Keratinocyte (primary cell): ENCODE data around the gene AMIGO2. TPM values are rescaled to one million over a fixed set of nuclear protein-coding genes. Genes with fewer than 3 reads are reported as not detected.

Experiments
- DNase-seq: peaks from one replicate; pipeline ENCODE4 v3.0.0-alpha.2; 2011; ENCODE audit warnings: low read depth, missing footprints, low spot score
- FAIRE-seq: peaks from 2 replicates; lab custom pipeline; 2011; peaks lifted over from hg19 to GRCh38; lab: Jason Lieb, UNC
- H2AFZ ChIP-seq: 2 replicates; pipeline ENCODE4 v1.6.0; 2012; ENCODE audit warnings: low read length, control low read depth, inconsistent platforms; ENCODE audit not compliant: control insufficient read depth
- H3K27ac ChIP-seq: 2 replicates; pipeline ENCODE4 v1.5.1; 2011; ENCODE audit warnings: low read length; ENCODE audit not compliant: control insufficient read depth, insufficient read depth
- H3K27me3 ChIP-seq: 3 replicates; pipeline ENCODE4 v1.6.0; 2011; ENCODE audit warnings: low read length; ENCODE audit not compliant: control insufficient read depth, insufficient read depth; ENCODE audit errors: extremely low read depth
- H3K36me3 ChIP-seq, 2 experiments: 2 replicates in 1 of 2; 3 replicates in 1 of 2; pipeline ENCODE4 v1.5.1; 2011; ENCODE audit warnings: low read length in 2 of 2, mild to moderate bottlenecking in 1 of 2; ENCODE audit not compliant: control insufficient read depth in 2 of 2, insufficient read depth in 2 of 2; ENCODE audit errors: extremely low read depth in 1 of 2
- H3K4me1 ChIP-seq: 3 replicates; pipeline ENCODE4 v1.5.1; 2011; ENCODE audit warnings: low read length; ENCODE audit not compliant: control insufficient read depth, insufficient read depth; ENCODE audit errors: extremely low read depth
- H3K4me2 ChIP-seq: 3 replicates; pipeline ENCODE4 v1.6.0; 2011; ENCODE audit warnings: low read depth, low read length; ENCODE audit not compliant: control insufficient read depth, insufficient read depth; ENCODE audit errors: extremely low read depth
- H3K4me3 ChIP-seq, 3 experiments: fragments of 200-600 bp in 1 of 3; sonication (generic) in 1 of 3; 2 replicates in 2 of 3; 3 replicates in 1 of 3; pipeline ENCODE4 v1.5.1; 2011 to 2016; ENCODE audit warnings: low read length in 3 of 3, mild to moderate bottlenecking in 3 of 3, control low read depth in 2 of 3, inconsistent platforms in 1 of 3, low read depth in 1 of 3, mixed read lengths in 1 of 3, mixed run types in 1 of 3, moderate library complexity in 1 of 3; ENCODE audit not compliant: control insufficient read depth in 2 of 3, insufficient read depth in 2 of 3; ENCODE audit errors: extremely low read depth in 1 of 3
- H3K79me2 ChIP-seq: 2 replicates; pipeline ENCODE4 v1.6.0; 2012; ENCODE audit warnings: low read length; ENCODE audit not compliant: control insufficient read depth, insufficient read depth
- H3K9ac ChIP-seq: 3 replicates; pipeline ENCODE4 v1.6.0; 2011; ENCODE audit warnings: low read length; ENCODE audit not compliant: control insufficient read depth, insufficient read depth; ENCODE audit errors: extremely low read depth
- H3K9me1 ChIP-seq: 3 replicates; pipeline ENCODE4 v1.6.0; 2011; ENCODE audit warnings: low read length; ENCODE audit not compliant: control insufficient read depth, insufficient read depth; ENCODE audit errors: extremely low read depth
- H3K9me3 ChIP-seq: 2 replicates; pipeline ENCODE4 v1.5.1; 2012; ENCODE audit warnings: low read depth, low read length; ENCODE audit not compliant: control insufficient read depth
- H4K20me1 ChIP-seq: 3 replicates; pipeline ENCODE4 v1.6.0; 2011; ENCODE audit warnings: low read length; ENCODE audit not compliant: control insufficient read depth, insufficient read depth; ENCODE audit errors: extremely low read depth
- CTCF ChIP-seq, 3 experiments: IDR thresholded peaks in 1 of 3; conservative IDR thresholded peaks in 1 of 3; optimal IDR thresholded peaks in 1 of 3; 2 replicates in 2 of 3; 3 replicates in 1 of 3; pipeline versions ENCODE3 to v1.5.1; 2011; ENCODE audit warnings: low read length in 3 of 3, mild to moderate bottlenecking in 3 of 3, moderate library complexity in 2 of 3, control low read depth in 1 of 3, inconsistent platforms in 1 of 3; ENCODE audit not compliant: insufficient read depth in 2 of 3; ENCODE audit errors: extremely low read depth in 1 of 3
- EZH2 ChIP-seq: IDR thresholded peaks from one replicate; pipeline ENCODE4 v1.6.1; 2012; ENCODE audit warnings: inconsistent platforms, mild to moderate bottlenecking, low read length, moderate library complexity
- dilution Hi-C: fragments of 300-500 bp; cut with MboI; formaldehyde crosslinking; loops from one replicate; pipeline ENCODE4 v1.7.0; 2020; ENCODE audit warnings: low sequenced_read_pairs; ENCODE audit not compliant: extremely low pct_ligation_motif_present
- polyA plus RNA-seq, 5 experiments: library from polyadenylated mRNA; depleted of rRNA in 3 of 5; stranded (reverse) in 3 of 5; stranded (forward) in 1 of 5; unstranded in 1 of 5; fragments of >200 nt; gene quantifications; 1 replicate in 1 of 5; 2 replicates in 3 of 5; 3 replicates in 1 of 5; pipeline versions ENCODE4 v1.2.1 to v1.2.3, GENCODE V29; 2011 to 2012; ENCODE audit warnings: missing spikeins in 2 of 5, low read depth in 1 of 5, low replicate concordance in 1 of 5

The AMIGO2 gene
- polyA plus RNA-seq, 1 donor (not counting 4 experiments of a cell fraction or from before 2014, with no cell fraction given) = 71.3 TPM

- Histone ChIP-seq H3K79me2 (no peaks in the 10 kb centered on the region), H3K27me3 (no peaks in the 10 kb centered on the region), H3K9ac (no peak overlapping the region), H3K9me1 (no peaks in the 10 kb centered on the region), H3K27ac (no peak overlapping the region), H3K4me3 (no peak overlapping the region), H2AFZ (peak overlapping the region; percentile 48), H3K4me2 (peak overlapping the region; percentile 63), H3K36me3 (peaks cover 7 to 13% of the 10 kb centered on the region in 2 experiments), H3K9me3 (peaks cover 2% of the 10 kb centered on the region), H4K20me1 (no peaks in the 10 kb centered on the region), H3K4me1 (peaks cover 8% of the 10 kb centered on the region)
- TF ChIP-seq EZH2 (no peak), CTCF (optimal IDR thresholded peaks at IDR 0.05 in 1 of 3, IDR thresholded peaks at IDR 0.05 in 1 of 3, conservative IDR thresholded peaks at IDR 0.05 in 1 of 3; ENCODE audit: extremely low read depth in 1 of 3, insufficient read depth in 2 of 3, low read length in 3 of 3) (peak in 1 of 3 experiments; percentile 35)
- dilution Hi-C loops = no loop called here
- DNase-seq (no peak), FAIRE-seq (peak; percentile 95)
These were observed 32.9 kb upstream of the AMIGO2 start for GRCh38 chr12:47112679-47113078.

GRCh38 chr12:47111854-47112253 lies 32.1 kb upstream of the AMIGO2 start:
- no peak overlapping the region for H3K9ac ChIP-seq
- no peak overlapping the region for H2AFZ ChIP-seq
- DNase-seq (no peak), FAIRE-seq (no peak)
- H3K4me3 ChIP-seq = no peak overlapping the region
- dilution Hi-C loops = no loop called here
- H3K79me2 ChIP-seq = no peaks in the 10 kb centered on the region
- H3K9me3 ChIP-seq = peaks cover under 1% of the 10 kb centered on the region
- no peak overlapping the region for H3K27ac ChIP-seq
- H4K20me1 ChIP-seq = no peaks in the 10 kb centered on the region
- no peak for TF ChIP-seq EZH2
- TF ChIP-seq CTCF (optimal IDR thresholded peaks at IDR 0.05 in 1 of 3, IDR thresholded peaks at IDR 0.05 in 1 of 3, conservative IDR thresholded peaks at IDR 0.05 in 1 of 3; ENCODE audit: extremely low read depth in 1 of 3, insufficient read depth in 2 of 3, low read length in 3 of 3) = no peak
- no peak overlapping the region for H3K4me2 ChIP-seq
- H3K36me3 ChIP-seq = peaks cover 7 to 20% of the 10 kb centered on the region in 2 experiments
- H3K27me3 ChIP-seq = no peaks in the 10 kb centered on the region
- no peaks in the 10 kb centered on the region for H3K9me1 ChIP-seq
- peaks cover 8% of the 10 kb centered on the region for H3K4me1 ChIP-seq
